Thoracic aorta (tissue), 2 donors: Measurements from ENCODE around the gene NDUFA3. TPM values are rescaled to one million over a fixed set of nuclear protein-coding genes. Genes with fewer than 3 reads are reported as not detected.

Source experiments
- ATAC-seq: fragments of 150-250 bp; one replicate; pipeline ENCODE4 v1.8.0; 2017; ENCODE audit warnings: low read depth; ENCODE audit not compliant: insufficient number of reproducible peaks, low FRiP score
- DNase-seq: peaks from one replicate; pipeline ENCODE4 v3.0.0-alpha.2; 2020; ENCODE audit warnings: low spot score
- H3K27ac ChIP-seq, 2 donors: fragments of 200-600 bp; sonication (generic); 1 replicate in 1 of 2; 2 replicates in 1 of 2; pipeline ENCODE4 v1.5.1; 2016; ENCODE audit warnings: mild to moderate bottlenecking in 2 of 2, moderate library complexity in 2 of 2
- H3K27me3 ChIP-seq: fragments of 200-600 bp; sonication (generic); replicated peaks from 2 replicates; pipeline ENCODE4 v1.6.0; 2016; ENCODE audit warnings: mild to moderate bottlenecking; ENCODE audit not compliant: insufficient read depth
- H3K36me3 ChIP-seq: fragments of 200-600 bp; sonication (generic); one replicate; pipeline ENCODE4 v1.5.1; 2016
- H3K4me1 ChIP-seq, 2 donors: fragments of 200-600 bp; sonication (generic); 1 replicate in 1 of 2; 2 replicates in 1 of 2; pipeline versions ENCODE4 v1.5.1 to v1.6.0; 2016; ENCODE audit warnings: low read depth in 2 of 2, mild to moderate bottlenecking in 1 of 2; ENCODE audit not compliant: control insufficient read depth in 1 of 2
- H3K4me3 ChIP-seq: fragments of 200-600 bp; sonication (generic); 2 replicates; pipeline ENCODE4 v1.5.1; 2016; ENCODE audit warnings: mild to moderate bottlenecking
- H3K9me3 ChIP-seq: fragments of 200-600 bp; sonication (generic); 2 replicates; pipeline ENCODE4 v1.5.1; 2016
- total RNA-seq, 2 donors: library from RNA; depleted of rRNA; stranded (reverse); fragments of >200 nt; gene quantifications; one replicate each; pipeline versions ENCODE4 v1.1.0 to v1.2.3, GENCODE V29; 2016
- TF ChIP-seq, protein P1 (sequence below): fragments of 200-600 bp; sonication (generic); IDR thresholded peaks from one replicate; pipeline ENCODE4 v1.5.1; 2019; ENCODE audit warnings: antibody characterized with exemption

The NDUFA3 gene
- total RNA-seq, 2 donors from 2014 or later: 13.0 to 16.6 TPM

DNA sequence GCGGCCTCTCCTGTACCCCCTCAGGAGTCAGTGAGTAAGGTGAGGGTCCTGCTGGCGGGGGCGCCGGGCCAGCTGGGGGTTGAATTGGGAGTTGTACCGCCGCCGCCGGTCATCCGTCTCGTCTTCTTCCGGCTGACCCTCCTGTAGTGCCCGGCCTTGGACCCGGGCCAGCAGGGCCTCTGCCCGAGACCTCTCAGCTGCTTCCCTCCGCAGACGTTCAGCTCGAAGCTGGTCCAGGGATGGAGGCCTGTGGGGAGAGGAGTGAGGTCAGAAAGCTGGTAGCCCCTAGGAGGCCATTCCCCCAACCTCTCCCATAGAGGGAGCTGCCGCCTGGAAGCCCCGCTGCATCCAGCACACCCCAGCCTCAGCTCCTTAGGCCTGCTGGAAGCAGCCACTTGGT is 53.0 kb downstream of the NDUFA3 start:
- Histone ChIP-seq H3K36me3 (peaks cover 59% of the 10 kb centered on the region), H3K4me1 (peaks cover 12 to 16% of the 10 kb centered on the region in 2 donors), H3K4me3 (no peak overlapping the region), H3K27ac (no peak overlapping the region), H3K9me3 (no peaks in the 10 kb centered on the region), H3K27me3 (no peaks in the 10 kb centered on the region)
- TF ChIP-seq, protein P1, sequence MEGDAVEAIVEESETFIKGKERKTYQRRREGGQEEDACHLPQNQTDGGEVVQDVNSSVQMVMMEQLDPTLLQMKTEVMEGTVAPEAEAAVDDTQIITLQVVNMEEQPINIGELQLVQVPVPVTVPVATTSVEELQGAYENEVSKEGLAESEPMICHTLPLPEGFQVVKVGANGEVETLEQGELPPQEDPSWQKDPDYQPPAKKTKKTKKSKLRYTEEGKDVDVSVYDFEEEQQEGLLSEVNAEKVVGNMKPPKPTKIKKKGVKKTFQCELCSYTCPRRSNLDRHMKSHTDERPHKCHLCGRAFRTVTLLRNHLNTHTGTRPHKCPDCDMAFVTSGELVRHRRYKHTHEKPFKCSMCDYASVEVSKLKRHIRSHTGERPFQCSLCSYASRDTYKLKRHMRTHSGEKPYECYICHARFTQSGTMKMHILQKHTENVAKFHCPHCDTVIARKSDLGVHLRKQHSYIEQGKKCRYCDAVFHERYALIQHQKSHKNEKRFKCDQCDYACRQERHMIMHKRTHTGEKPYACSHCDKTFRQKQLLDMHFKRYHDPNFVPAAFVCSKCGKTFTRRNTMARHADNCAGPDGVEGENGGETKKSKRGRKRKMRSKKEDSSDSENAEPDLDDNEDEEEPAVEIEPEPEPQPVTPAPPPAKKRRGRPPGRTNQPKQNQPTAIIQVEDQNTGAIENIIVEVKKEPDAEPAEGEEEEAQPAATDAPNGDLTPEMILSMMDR: no peak
- ATAC-seq: no peak
- no peak for DNase-seq

DNA sequence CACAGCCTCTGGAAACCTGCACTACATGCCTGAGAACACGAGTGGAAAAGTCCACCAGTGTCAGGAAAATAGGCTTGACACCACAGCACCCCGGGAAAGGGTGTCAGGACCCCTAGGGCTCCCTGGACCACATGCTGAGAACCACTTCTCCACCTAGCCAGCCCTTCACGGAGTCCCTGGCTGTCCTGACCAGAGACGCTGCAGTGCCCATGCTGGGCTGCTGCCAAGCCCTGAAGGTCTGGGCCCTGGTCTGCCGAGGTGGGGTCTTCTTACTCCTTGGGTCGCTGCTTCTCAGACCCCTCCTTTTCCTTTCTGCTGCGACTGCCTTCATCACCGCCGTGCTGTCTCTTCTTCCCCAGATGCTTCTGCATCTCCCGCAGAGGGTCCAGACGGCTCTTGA is 53.8 kb downstream of the NDUFA3 start:
- ATAC-seq: no peak
- peaks cover 51% of the 10 kb centered on the region for H3K36me3 ChIP-seq

DNA sequence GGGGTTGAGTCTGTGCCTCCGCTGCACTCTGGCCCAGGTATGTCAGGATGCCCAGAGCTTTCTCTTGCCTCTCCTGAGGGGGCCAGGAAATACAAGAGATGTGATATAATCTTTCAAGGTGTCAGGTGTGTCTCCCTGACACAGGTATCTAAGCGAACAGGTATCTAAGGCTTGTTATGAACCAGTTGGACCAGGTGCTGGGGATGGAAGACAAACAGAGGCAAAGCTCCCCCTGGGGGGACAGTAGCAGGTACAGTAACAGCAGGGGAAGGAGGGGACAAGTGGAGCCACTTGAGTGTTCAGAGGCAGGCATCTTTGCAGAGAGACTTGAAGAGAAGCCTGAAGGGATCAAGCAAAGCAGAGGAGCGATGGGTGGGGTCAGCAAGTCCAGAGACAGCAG is 54.3 kb downstream of the NDUFA3 start:
- H3K27ac ChIP-seq: no peak overlapping the region
- H3K27me3 ChIP-seq: no peaks in the 10 kb centered on the region
- no peak for DNase-seq
- no peak overlapping the region for H3K4me3 ChIP-seq
- TF ChIP-seq, protein P1: no peak
- no peak for ATAC-seq
- peaks cover 48% of the 10 kb centered on the region for H3K36me3 ChIP-seq
- H3K4me1 ChIP-seq: peaks cover 16 to 28% of the 10 kb centered on the region in 2 donors
- no peaks in the 10 kb centered on the region for H3K9me3 ChIP-seq

More for the DNA sequence above, 53.8 kb downstream of the NDUFA3 start:
- Histone ChIP-seq H3K27me3 (no peaks in the 10 kb centered on the region), H3K9me3 (no peaks in the 10 kb centered on the region), H3K4me3 (no peak overlapping the region), H3K4me1 (peaks cover 16 to 23% of the 10 kb centered on the region in 2 donors), H3K27ac (no peak overlapping the region)
- DNase-seq: no peak
- TF ChIP-seq, protein P1: no peak

Other genes with a start within 250 kb of the NDUFA3 start
- 100 to 1,000 TPM; 151 to 300 TPM for gene MYADM, start 235.0 kb upstream of the NDUFA3 start, total RNA-seq
- gene PRKCG, start 220.7 kb upstream of the NDUFA3 start, total RNA-seq: not detected
- gene CACNG7, start 193.6 kb upstream of the NDUFA3 start, total RNA-seq: not detected
- gene CACNG8, start 139.9 kb upstream of the NDUFA3 start, total RNA-seq: not detected
- not detected for gene CACNG6, start 111.2 kb upstream of the NDUFA3 start, total RNA-seq
- not detected for gene VSTM1, start 39.0 kb upstream of the NDUFA3 start, total RNA-seq
- not detected for gene TARM1, start 21.5 kb upstream of the NDUFA3 start, total RNA-seq
- 1 to 10 TPM; 4.6 to 8.0 TPM for gene OSCAR, start 2.1 kb upstream of the NDUFA3 start, total RNA-seq
- gene TFPT, start 12.8 kb downstream of the NDUFA3 start, total RNA-seq: 1 to 10 TPM; 8.7 to 8.8 TPM
- 10 to 100 TPM; 48.2 to 54.3 TPM for gene PRPF31, start 12.9 kb downstream of the NDUFA3 start, total RNA-seq
- 10 to 100 TPM; 20.8 to 28.1 TPM for gene CNOT3, start 34.9 kb downstream of the NDUFA3 start, total RNA-seq
- 1 to 10 TPM; 7.6 to 8.0 TPM for gene LENG1, start 56.9 kb downstream of the NDUFA3 start, total RNA-seq
- gene TMC4, start 70.3 kb downstream of the NDUFA3 start, total RNA-seq: 1 to 10 TPM in 1 of 2 donors, under 1 TPM in 1; 0.41 to 7.8 TPM
- gene MBOAT7, start 86.7 kb downstream of the NDUFA3 start, total RNA-seq: 10 to 100 TPM; 46.0 to 61.1 TPM
- gene TSEN34, start 88.5 kb downstream of the NDUFA3 start, total RNA-seq: 10 to 100 TPM; 38.5 to 60.7 TPM
- gene RPS9, start 98.0 kb downstream of the NDUFA3 start, total RNA-seq: 1,000 to 10,000 TPM; 1,017 to 1,395 TPM
- gene LILRB3, start 120.2 kb downstream of the NDUFA3 start, total RNA-seq: 10 to 100 TPM; 21.9 to 71.5 TPM
- gene LILRA6, start 139.9 kb downstream of the NDUFA3 start, total RNA-seq: 1 to 10 TPM; 4.6 to 5.2 TPM
- gene LILRB5, start 154.4 kb downstream of the NDUFA3 start, total RNA-seq: 10 to 100 TPM; 17.6 to 60.4 TPM
- 10 to 100 TPM; 11.1 to 13.7 TPM for gene LILRB2, start 178.3 kb downstream of the NDUFA3 start, total RNA-seq
- 10 to 100 TPM in 1 of 2 donors, 1 to 10 TPM in 1; 9.6 to 12.2 TPM for gene LILRA5, start 210.3 kb downstream of the NDUFA3 start, total RNA-seq
- gene LILRA4, start 236.3 kb downstream of the NDUFA3 start, total RNA-seq: not detected